CD4-positive, alpha-beta T cell treated with Interferon gamma for 1 hour (primary cell): Measurements from ENCODE around the gene MRPL45.

Source experiments
- DNase-seq: peaks from one replicate; pipeline ENCODE4 v3.0.0-alpha.2; 2020

MRPL45 gene

DNA sequence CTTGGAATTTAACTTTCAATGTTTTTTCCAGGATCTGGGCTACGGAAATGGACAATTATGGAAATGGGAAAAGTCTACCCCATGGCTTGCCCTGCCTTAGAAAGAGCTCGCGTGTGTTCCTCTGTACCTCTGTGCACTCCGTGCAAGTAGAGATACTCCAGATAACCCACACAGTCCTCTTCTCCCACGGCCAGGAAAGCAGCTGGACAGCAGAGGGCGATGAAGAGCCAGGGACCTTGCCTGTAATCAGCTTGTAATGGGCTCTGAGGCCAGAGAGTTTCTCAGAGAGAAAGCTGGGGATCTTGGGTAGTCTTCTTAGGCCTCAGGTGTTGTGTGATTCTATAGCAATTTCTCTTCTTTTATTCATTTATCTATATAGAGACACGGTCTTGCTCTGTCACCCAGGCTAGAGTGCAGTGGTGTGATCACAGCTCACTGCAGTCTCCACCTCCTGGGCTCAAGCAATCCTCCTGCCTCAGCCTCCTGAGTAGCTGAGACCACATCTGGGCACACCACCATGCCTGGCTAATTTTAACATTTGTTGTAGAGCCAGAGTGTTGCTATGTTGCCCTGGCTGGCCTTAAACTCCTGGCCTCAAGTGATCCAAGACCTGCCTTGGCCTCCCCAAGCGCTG is 52.2 kb downstream of the MRPL45 start:
- peak; percentile 79 for DNase-seq

DNA sequence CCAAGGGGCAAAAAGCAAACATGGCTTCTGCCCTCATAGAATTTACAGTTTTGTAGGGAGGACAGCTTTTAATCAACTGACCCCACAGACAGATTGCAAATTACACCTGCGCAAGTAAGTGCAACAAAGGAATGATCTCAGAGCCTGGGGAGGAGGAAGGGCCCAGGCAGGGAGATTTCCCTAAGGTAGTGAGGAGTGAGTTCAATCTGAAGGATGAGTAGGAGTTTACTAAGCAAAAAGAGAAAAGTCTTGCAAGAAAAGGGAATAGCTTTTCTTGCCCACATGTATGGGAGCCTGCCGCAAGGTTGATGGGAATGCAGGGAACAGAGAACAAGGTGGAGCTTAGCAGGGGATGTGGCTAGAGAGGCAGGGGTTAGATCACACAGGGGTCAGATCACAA is 53.1 kb downstream of the MRPL45 start:
- DNase-seq: no peak

DNA sequence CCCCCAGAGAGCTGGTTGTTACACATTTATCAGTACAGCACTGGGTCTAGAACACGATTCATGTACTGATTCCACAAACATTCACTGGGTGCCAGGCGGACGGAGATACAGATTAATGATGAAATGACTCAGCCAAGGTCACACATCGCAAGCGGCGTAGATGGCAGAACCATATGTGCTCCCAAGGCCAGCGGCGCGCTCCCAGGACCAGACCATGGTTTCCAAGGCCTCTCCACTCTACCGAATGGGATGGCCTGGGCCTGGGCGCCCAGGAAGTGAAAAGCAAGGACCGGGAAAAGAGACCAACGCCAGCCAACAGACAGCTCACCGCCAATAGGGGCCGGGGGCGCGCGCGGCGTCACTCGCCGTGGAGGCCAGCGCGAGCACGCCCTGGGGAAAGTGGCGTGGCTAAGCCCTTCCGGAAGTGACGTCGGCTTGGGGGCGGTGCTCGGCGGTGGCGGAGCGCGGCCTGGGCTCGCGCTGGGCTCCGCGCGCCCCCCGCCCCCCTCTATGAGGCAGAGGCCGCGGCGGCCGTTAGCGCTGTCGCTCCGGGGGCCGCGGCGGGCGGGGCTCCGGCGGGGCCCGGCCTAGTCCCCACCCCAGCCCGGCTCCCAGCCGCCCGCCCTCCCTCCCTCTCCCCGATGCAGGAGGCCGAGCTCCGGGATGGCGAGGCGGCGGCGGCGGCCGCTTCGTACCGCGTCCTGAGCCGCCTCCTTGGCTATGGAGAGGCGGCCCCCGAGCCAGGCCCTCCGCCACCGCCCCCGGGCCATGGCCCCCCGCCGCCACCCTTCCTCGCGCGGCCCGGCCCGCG is 54.6 kb downstream of the MRPL45 start, which contains the start of gene SOCS7:
SOCS7 (plus strand) TSS at position 433 of the 811 bp plus-strand sequence; CDS start at position 642, 209 bp downstream.
- peak; percentile 89 for DNase-seq

DNA sequence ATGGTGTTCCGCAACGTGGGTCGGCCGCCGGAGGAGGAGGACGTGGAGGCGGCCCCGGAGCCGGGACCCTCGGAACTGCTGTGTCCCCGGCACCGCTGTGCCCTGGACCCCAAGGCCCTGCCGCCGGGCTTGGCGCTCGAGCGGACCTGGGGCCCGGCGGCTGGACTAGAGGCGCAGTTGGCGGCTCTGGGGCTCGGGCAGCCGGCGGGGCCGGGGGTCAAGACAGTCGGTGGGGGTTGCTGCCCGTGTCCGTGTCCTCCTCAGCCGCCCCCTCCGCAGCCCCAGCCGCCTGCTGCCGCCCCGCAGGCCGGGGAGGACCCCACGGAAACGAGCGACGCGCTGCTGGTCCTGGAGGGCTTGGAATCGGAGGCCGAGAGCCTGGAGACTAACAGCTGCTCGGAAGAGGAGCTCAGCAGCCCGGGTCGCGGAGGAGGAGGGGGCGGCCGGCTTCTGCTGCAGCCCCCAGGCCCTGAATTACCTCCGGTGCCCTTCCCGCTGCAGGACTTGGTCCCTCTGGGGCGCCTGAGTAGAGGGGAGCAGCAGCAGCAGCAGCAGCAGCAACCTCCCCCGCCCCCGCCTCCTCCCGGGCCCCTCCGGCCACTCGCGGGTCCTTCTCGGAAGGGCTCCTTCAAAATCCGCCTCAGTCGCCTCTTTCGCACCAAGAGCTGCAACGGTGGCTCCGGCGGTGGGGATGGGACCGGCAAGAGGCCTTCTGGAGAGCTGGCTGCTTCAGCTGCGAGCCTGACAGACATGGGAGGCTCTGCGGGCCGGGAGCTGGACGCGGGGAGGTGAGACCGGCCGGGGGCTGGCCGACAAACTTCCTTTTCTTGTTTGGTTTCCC is 55.5 kb downstream of the MRPL45 start:
- no peak for DNase-seq

DNA sequence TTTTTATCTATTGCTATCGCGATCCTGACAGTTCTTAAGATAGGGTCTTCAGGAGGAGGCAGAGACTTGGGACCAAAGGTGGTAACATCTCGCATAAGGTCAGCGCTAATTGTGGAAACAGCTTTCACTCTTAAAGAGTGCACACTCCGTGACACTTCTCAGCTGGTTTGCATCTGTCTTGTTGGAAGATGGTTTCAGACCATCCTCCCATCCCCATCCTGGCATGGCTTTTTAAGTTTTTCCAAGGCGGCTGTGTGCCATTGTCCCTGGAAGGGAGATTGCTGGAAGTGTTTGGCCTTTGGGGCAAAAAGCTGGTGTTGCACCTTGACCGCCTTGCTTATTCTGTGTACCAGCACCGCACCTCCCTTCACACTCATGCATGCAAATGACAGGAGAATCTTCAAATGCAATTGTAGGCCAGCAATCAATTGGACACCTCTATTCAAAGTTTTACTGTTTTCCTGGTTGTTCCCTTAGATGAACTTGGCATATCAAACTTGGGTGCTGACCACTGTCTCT is 56.2 kb downstream of the MRPL45 start:
- DNase-seq: no peak

DNA sequence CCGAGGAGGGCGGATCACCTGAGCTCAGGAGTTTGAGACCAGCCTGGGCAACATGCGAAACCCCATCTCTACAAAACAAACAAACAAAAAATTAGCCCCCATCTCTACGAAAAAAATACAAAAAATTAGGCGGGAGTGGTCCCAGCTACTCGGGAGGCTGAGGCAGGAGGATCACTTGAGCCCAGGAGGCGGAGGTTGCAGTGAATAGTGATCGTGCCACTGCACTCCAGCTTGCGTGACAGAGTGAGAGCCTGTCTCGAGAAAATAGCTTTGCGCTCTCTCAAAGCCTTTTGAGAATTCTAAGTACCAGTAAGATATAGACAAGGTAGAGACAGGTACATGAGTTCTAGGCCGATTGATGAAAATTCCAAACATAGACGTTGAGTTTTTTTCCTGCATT is 56.7 kb downstream of the MRPL45 start:
- DNase-seq: no peak

GRCh38 chr17:38354466-38354865 is 57.5 kb downstream of the MRPL45 start:
- DNase-seq: no peak

DNA sequence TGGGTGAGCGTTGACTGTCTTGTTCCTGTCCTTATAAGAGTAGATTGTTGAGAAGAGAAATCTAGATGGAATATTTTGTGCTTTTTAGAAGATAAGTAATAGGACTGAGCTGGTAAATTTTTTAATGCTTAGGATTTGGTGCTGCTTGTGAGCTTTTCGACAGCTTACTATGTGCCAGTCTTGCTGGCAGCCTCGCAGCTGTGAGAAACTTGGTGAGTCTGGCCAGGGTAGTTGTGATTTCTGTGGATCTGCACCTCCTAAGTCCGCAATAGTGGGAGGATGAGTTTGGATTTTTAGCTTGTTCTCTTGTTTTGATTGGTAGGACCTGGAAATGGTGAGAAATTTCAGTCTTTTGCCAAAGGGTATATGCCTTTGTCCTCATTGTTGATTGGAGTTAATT is 58.3 kb downstream of the MRPL45 start:
- DNase-seq: no peak

- no peak for DNase-seq
Observed at GRCh38 chr17:38357486-38358123, 60.6 kb downstream of the MRPL45 start.

DNA sequence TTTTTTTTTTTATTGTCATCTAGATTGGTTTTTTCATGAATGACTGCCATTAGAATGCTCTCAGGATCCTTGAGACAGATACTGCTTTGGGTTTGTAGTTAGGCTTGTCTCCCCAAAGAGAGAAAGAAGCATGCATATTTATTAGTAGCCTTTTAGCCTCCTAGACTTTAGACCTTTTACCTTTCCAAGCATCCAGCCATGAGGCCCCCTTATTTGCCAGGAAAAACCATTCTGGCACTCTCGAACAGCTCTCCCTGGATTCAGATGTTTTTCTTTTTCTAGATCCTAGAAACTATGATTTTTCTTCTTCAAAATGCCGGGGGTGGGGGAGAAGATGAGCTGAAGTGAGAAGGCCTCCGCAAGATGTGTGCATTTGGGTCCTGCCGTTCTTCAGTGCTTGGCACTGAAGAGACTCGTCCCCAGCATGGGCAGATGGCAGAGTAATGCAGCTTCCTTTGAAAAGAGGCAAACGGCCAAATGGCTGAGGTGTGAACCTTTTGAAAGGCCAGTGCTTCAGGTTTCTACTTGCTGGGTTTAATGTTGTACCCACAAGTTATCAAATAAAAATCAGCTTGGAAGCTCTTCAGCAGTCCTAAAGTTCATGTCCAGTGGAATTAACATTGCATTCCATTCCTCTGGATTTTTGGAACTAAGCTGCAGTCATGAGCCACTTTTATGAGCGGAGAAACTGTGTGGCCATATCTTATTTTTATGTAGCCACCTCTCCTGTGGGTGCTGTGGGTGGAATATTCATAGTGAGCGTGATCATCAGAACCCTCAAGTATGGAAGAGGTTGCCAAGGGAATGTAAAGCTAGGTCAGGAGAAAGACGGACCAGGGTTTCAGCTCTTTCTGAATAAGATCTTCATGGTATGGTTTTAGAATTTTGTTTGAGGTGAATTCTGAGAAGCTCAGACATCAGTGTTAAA is 61.9 kb downstream of the MRPL45 start:
- DNase-seq: no peak

DNA sequence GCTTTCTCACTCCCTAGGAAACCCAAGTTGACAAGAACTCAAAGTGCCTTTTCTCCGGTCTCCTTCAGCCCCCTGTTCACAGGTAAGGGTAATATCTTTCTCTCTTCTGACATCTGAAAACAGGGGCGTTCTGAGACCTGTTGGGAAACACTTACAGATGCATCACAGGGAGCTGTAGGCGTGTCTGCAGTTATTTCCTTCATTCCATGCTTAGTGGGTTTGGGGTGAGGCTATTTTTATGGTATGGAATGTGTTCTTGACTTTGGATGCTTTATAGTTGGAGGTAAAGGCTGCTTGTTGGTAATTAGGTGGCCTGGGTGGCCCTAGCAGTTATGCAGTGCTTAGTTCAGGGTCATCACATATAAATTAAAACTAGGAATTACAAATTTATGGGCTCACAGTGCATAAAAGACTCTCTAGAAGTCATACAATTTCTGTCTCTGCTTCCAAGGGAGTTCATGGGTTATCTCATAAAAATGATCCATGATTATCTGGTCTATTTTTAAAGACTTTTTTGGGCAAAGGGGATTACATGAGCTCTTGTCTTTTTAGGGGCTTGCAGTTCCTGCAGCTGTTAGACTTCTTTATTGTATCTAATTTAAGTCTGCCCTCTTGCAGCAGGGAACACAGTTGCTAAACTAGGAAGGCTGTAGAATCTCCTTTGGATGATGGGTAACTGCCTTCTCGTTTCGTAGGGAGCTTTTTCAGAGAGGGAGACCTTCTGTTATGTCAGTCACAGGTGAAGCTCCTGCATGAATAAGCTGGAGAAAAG is 64.9 kb downstream of the MRPL45 start:
- no peak for DNase-seq

DNA sequence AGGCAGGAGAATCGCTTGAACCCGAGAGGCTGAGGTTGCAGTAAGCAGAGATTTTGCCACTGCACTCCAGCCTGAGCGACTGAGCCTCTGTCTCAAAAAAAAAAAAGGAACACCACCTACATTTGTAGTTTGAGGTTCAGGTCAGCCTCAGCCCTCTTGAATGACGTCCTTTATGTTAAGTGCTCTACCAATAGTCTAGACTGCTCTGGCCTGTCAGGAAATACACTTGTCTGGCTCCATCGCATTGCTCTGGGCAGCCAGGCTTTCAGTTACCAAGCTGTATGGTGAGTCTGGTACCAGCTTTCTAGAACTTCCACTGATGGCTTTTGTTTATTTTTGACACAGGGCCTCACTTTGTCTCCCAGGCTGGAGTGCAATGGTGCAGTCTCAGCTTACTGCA is 66.0 kb downstream of the MRPL45 start:
- no peak for DNase-seq

- DNase-seq: no peak
Observed at GRCh38 chr17:38364741-38365140, 67.8 kb downstream of the MRPL45 start.

DNA sequence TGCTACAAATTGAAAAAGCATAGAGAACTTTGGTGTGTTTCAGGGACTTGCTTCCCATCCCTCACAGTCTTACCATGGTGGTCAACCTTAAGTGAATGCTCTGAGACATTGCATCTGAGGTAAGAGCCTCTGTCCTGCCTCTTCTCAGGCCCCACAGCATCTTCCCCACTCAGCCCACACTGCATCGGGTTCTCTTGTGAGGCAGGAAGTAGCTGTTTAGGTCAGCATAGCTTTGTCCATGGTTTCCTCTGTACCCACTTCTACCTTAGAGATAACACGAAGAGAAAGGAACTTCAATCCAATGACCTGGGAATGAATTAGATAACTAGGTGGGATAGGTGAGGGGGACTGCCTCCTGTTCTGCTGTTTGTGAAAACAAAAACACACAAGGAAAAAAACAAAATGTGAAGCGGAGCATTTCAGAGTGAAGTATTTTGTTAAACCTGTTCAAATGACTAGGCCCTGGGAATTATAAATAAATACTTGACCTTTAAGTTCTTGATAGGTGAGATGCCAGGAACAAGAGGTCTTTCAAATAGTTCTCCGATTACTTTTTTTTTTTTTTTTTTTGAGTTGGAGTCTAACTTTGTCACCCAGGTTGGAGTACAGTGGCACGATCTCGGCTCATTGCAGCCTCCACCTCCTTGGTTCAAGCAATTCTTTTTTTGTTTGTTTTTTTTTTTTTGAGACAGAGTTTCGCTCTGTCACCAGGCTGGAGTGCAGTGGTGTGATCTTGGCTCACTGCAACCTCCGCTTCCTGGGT is 72.3 kb downstream of the MRPL45 start:
- DNase-seq: no peak
